Fibroblast of pulmonary artery (primary cell): ENCODE data around the gene GAN.

Source experiments
- DNase-seq: peaks from one replicate; pipeline ENCODE4 v3.0.0-alpha.2; 2010; ENCODE audit warnings: low read depth
- H3K4me3 ChIP-seq: replicated peaks from 2 replicates; pipeline ENCODE4 v1.5.1; 2011; ENCODE audit warnings: low read depth, mild to moderate bottlenecking, control low read depth, low read length, moderate library complexity
- CTCF ChIP-seq: IDR thresholded peaks from 2 replicates; pipeline ENCODE4 v1.5.1; 2011; ENCODE audit warnings: mild to moderate bottlenecking, control low read depth, low read length, inconsistent platforms; ENCODE audit errors: missing control alignments

The GAN gene

DNA sequence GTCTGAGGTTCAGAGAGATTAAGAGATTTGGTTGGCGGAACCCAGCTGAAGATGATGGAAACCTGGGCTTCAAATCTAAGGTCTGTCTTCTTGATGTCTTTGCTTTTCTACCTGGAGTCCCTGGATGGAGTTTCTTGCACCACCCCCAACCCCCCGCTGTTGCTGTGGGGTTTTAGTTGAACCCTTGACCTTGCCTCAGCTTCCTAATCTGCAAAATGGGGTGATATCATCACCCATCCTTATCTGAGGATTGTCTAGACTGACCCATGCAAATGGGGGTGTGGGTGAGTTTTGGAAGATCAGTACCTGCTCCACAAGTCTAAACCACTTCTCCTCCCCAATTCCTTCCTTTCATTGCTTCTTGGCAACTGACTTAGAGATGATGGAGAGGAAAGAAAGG, 120.8 kb downstream of the GAN start:
- DNase-seq = no peak
- no peak for TF ChIP-seq CTCF
- H3K4me3 ChIP-seq = no peak overlapping the region

DNA sequence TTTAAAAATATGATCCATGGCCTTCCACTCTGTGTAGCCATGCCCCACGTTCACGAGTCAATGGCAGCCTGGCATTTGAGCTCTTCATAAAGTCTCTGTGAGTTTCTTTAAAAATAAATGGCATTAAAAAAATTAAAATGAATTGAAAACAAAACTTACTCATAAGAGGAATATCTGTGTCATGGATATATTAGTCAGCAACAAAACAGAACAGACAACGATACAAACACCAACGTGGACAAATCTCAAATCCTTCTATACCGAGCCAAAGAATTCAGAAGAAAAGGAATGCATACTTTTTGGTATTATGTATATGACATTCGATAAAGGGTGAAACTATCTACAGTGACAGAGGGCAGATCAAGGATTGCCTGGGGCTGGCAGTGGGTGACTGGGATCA, 121.6 kb downstream of the GAN start:
- DNase-seq = no peak
- TF ChIP-seq CTCF = no peak
- no peak overlapping the region for H3K4me3 ChIP-seq

DNA sequence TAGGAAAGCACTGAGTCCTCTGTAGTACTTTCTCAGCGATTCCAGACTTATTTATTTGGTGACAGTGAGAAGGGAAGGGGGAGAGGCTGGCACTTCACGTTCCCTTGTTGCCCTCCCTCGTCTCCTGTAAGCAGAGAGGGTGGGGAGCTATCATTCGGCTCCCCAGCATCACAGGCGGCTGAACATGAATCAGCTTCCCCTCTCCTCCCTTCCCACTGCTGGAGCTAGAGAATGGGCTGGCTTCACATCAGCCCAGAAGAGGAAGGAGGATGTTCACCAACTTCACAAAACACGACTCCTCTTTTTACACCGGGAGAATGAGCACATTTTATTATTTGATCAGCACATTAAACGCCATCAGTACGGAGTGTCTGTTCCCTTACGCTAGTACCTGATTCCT, 123.1 kb downstream of the GAN start:
- no peak for TF ChIP-seq CTCF
- H3K4me3 ChIP-seq = no peak overlapping the region
- no peak for DNase-seq
